HCT116 (cell line): ENCODE measurements around the gene RUNX1. TPM values are rescaled to one million over a fixed set of nuclear protein-coding genes. Genes with fewer than 3 reads are reported as not detected.

Experiments
- ATAC-seq: fragments of 200-7000 bp; cut with Tn5 transposase; 2 replicates; pipeline ENCODE4 v1.9.1; 2020; ENCODE audit warnings: mild to moderate bottlenecking, moderate library complexity
- BruUV-seq: library from RNA; stranded (reverse); fragments of 400-500 nt; replicated peaks from 2 replicates; lab custom pipeline; 2021; lab: Mats Ljungman, UMichigan
- CTCF ChIA-PET: fragments of 300-600 bp; sonication (Branson Sonifier 250); formaldehyde crosslinking; loops from one replicate; lab custom pipeline; 2021; ENCODE audit warnings: antibody characterized with exemption; lab: Charles Lee
- POLR2A ChIA-PET: fragments of 300-600, 350-600 bp; sonication (Branson Sonifier 250); formaldehyde crosslinking; loops from one replicate; lab custom pipeline; 2021; ENCODE audit warnings: antibody characterized with exemption; lab: Charles Lee
- RAD21 ChIA-PET, 2 experiments: fragments of 300-600 bp; sonication (Branson Sonifier 250); formaldehyde crosslinking; loops; one replicate each; lab custom pipeline; 2023; ENCODE audit warnings: low total read pairs in 2 of 2; ENCODE audit not compliant: uncharacterized antibody in 2 of 2, unreplicated experiment in 2 of 2, low non-redundant PET in 1 of 2; lab: Charles Lee
- DNase-seq: peaks from one replicate; pipeline ENCODE4 v3.0.0-alpha.2; 2010; ENCODE audit warnings: low read depth, low spot score
- H2AFZ ChIP-seq: fragments of 200-600 bp; shearing (Covaris generic), sonication (generic); 2 replicates; pipeline ENCODE4 v1.6.1; 2017; ENCODE audit warnings: low read depth, mixed run types, mixed read lengths, antibody characterized with exemption, low read length; ENCODE audit not compliant: poor library complexity, severe bottlenecking
- H3K27ac ChIP-seq: 2 replicates; pipeline ENCODE4 v1.5.1; 2012; ENCODE audit warnings: low read depth, low read length
- H3K27me3 ChIP-seq: fragments of 200-600 bp; sonication (generic); 2 replicates; pipeline ENCODE4 v1.6.1; 2016; ENCODE audit warnings: mixed run types, low read length, mixed read lengths; ENCODE audit not compliant: insufficient read depth
- H3K36me3 ChIP-seq, 2 experiments: fragments of 200-500 bp in 1 of 2; fragments of 200-600 bp in 1 of 2; sonication (Bioruptor generic) in 1 of 2; sonication (generic) in 1 of 2; 2 replicates each; pipeline versions ENCODE4 v1.5.1 to v1.6.1; 2014 to 2016; ENCODE audit warnings: low read length in 2 of 2, inconsistent platforms in 1 of 2, mixed read lengths in 1 of 2, mixed run types in 1 of 2; ENCODE audit not compliant: insufficient read depth in 2 of 2, control insufficient read depth in 1 of 2
- H3K4me1 ChIP-seq, 2 experiments: fragments of 200-600 bp in 1 of 2; sonication (generic) in 1 of 2; 2 replicates each; pipeline versions ENCODE4 v1.5.1 to v1.6.1; 2012 to 2017; ENCODE audit warnings: low read length in 2 of 2, inconsistent platforms in 1 of 2, mild to moderate bottlenecking in 1 of 2, mixed read lengths in 1 of 2, mixed run types in 1 of 2, moderate library complexity in 1 of 2; ENCODE audit not compliant: insufficient read depth in 2 of 2, control insufficient read depth in 1 of 2
- H3K4me2 ChIP-seq: fragments of 200-600 bp; sonication (generic); 2 replicates; pipeline ENCODE4 v1.6.1; 2017; ENCODE audit warnings: mixed run types, low read length, mixed read lengths
- H3K4me3 ChIP-seq, 2 experiments: fragments of 200-600 bp in 1 of 2; sonication (generic) in 1 of 2; replicated peaks in 1 of 2; 2 replicates each; pipeline ENCODE4 v1.5.1; 2011 to 2016; ENCODE audit warnings: low read length in 2 of 2, control low read depth in 1 of 2, low read depth in 1 of 2, mild to moderate bottlenecking in 1 of 2, mixed read lengths in 1 of 2, mixed run types in 1 of 2
- H3K79me2 ChIP-seq: fragments of 200-600 bp; sonication (generic); 2 replicates; pipeline ENCODE4 v1.6.1; 2017; ENCODE audit warnings: mild to moderate bottlenecking, mixed run types, low read length, moderate library complexity, mixed read lengths; ENCODE audit not compliant: insufficient read depth
- H3K9ac ChIP-seq: fragments of 200-600 bp; sonication (generic); 2 replicates; pipeline ENCODE4 v1.6.1; 2016; ENCODE audit warnings: low read length, mixed read lengths
- H3K9me2 ChIP-seq: fragments of 200-600 bp; sonication (generic), shearing (Covaris generic); 2 replicates; pipeline ENCODE4 v1.6.1; 2017; ENCODE audit warnings: mixed run types, mild to moderate bottlenecking, moderate library complexity; ENCODE audit not compliant: insufficient read depth
- H3K9me3 ChIP-seq, 2 experiments: fragments of 200-500 bp in 1 of 2; fragments of 200-600 bp in 1 of 2; sonication (Bioruptor generic) in 1 of 2; sonication (generic) in 1 of 2; 2 replicates each; pipeline ENCODE4 v1.6.1; 2014 to 2017; ENCODE audit warnings: low read length in 2 of 2, mixed read lengths in 2 of 2, inconsistent platforms in 1 of 2, low read depth in 1 of 2, mild to moderate bottlenecking in 1 of 2, mixed run types in 1 of 2, moderate library complexity in 1 of 2; ENCODE audit not compliant: control insufficient read depth in 1 of 2, insufficient read depth in 1 of 2
- H4K20me1 ChIP-seq: fragments of 200-600 bp; sonication (generic), shearing (Covaris generic); 2 replicates; pipeline ENCODE4 v1.6.1; 2017; ENCODE audit warnings: mixed run types, mild to moderate bottlenecking, moderate library complexity; ENCODE audit not compliant: insufficient read depth
- ATF3 ChIP-seq: IDR thresholded peaks from 2 replicates; pipeline ENCODE4 v1.6.1; 2012
- CBX3 ChIP-seq: IDR thresholded peaks from 2 replicates; pipeline ENCODE4 v1.6.1; 2012; ENCODE audit warnings: low read depth
- EGR1 ChIP-seq: IDR thresholded peaks from 2 replicates; pipeline ENCODE4 v1.6.1; 2012; ENCODE audit warnings: low read depth
- ELF1 ChIP-seq: IDR thresholded peaks from 2 replicates; pipeline ENCODE4 v1.6.1; 2012; ENCODE audit warnings: low read depth, borderline replicate concordance
- EZH2 ChIP-seq: fragments of 200-600 bp; sonication (generic); IDR thresholded peaks from 2 replicates; pipeline ENCODE4 v1.6.1; 2017; ENCODE audit warnings: antibody characterized with exemption, mixed run types
- EZH2phosphoT487 ChIP-seq: fragments of 200-600 bp; IDR thresholded peaks from 2 replicates; pipeline ENCODE4 v1.6.1; 2018; ENCODE audit warnings: antibody characterized with exemption, borderline replicate concordance
- FOSL1 ChIP-seq: IDR thresholded peaks from 2 replicates; pipeline ENCODE4 v1.6.1; 2012; ENCODE audit warnings: low read depth
- MAX ChIP-seq: IDR thresholded peaks from 2 replicates; pipeline ENCODE4 v1.6.1; 2012
- POLR2A ChIP-seq: IDR thresholded peaks from 2 replicates; pipeline ENCODE4 v1.7.0; 2011; ENCODE audit warnings: borderline replicate concordance; ENCODE audit not compliant: insufficient read depth, insufficient read length; ENCODE audit errors: extremely low read depth
- POLR2AphosphoS5 ChIP-seq: IDR thresholded peaks from 2 replicates; pipeline ENCODE4 v1.6.1; 2011; ENCODE audit warnings: mild to moderate bottlenecking, low read depth, low read length, moderate library complexity
- RAD21 ChIP-seq: IDR thresholded peaks from 2 replicates; pipeline ENCODE4 v1.6.1; 2012; ENCODE audit warnings: low read depth, mild to moderate bottlenecking
- SP1 ChIP-seq: IDR thresholded peaks from 2 replicates; pipeline ENCODE4 v1.6.1; 2012; ENCODE audit warnings: low read depth
- SRF ChIP-seq: IDR thresholded peaks from 2 replicates; pipeline ENCODE4 v1.6.1; 2012; ENCODE audit warnings: low read depth
- ZBTB33 ChIP-seq: IDR thresholded peaks from 2 replicates; pipeline ENCODE4 v1.6.1; 2011; ENCODE audit warnings: mild to moderate bottlenecking, low read length, moderate library complexity; ENCODE audit not compliant: insufficient replicate concordance; ENCODE audit errors: extremely low read depth
- ZFX ChIP-seq: fragments of 450-650 bp; IDR thresholded peaks from 2 replicates; pipeline ENCODE4 v1.6.1; 2017
- intact Hi-C: fragments of 100-400 bp; cut with micrococcal nuclease; formaldehyde crosslinking; loops from 2 replicates; pipeline ENCODE4 v1.10.0; 2022
- total RNA-seq: library from RNA; stranded (reverse); gene quantifications from one replicate; pipeline ENCODE4 v1.2.1, GENCODE V29; 2021; ENCODE audit not compliant: unreplicated experiment
- TF ChIP-seq, protein P1 (sequence below), 3 experiments: fragments of 200-600 bp in 1 of 3; sonication (generic) in 1 of 3; IDR thresholded peaks in 2 of 3; conservative IDR thresholded peaks in 1 of 3; 2 replicates each; pipeline ENCODE4 v1.5.1; 2012 to 2017; ENCODE audit warnings: low read depth in 2 of 3, low read length in 2 of 3, antibody characterized with exemption in 1 of 3, borderline replicate concordance in 1 of 3, control low read depth in 1 of 3, mild to moderate bottlenecking in 1 of 3, mixed read lengths in 1 of 3, mixed run types in 1 of 3, moderate library complexity in 1 of 3; ENCODE audit not compliant: insufficient read depth in 1 of 3

Gene RUNX1
- total RNA-seq, 1 experiment from 2014 or later = 33.5 TPM

GRCh38 chr21:34859976-34860653 is 189.0 kb downstream of the RUNX1 start:
- ChIA-PET CTCF (no interaction called here), RAD21 (no interaction called here)
- Histone ChIP-seq H3K9me2 (no peaks in the 10 kb centered on the region), H3K9ac (no peak overlapping the region), H2AFZ (no peak overlapping the region), H3K4me3 (no peak overlapping the region), H3K4me1 (peaks cover 15 to 22% of the 10 kb centered on the region in 2 experiments)
- intact Hi-C loops = no loop called here
- no peak for DNase-seq
- no TSS peak for BruUV-seq
- TF ChIP-seq ATF3 (no peak), MAX (no peak), POLR2A (no peak), EZH2phosphoT487 (no peak), CBX3 (no peak), EGR1 (no peak), SRF (no peak), ZBTB33 (no peak), ZFX (no peak), RAD21 (no peak), SP1 (no peak), POLR2AphosphoS5 (no peak), FOSL1 (no peak), EZH2 (no peak), ELF1 (no peak)
- TF ChIP-seq, protein P1, sequence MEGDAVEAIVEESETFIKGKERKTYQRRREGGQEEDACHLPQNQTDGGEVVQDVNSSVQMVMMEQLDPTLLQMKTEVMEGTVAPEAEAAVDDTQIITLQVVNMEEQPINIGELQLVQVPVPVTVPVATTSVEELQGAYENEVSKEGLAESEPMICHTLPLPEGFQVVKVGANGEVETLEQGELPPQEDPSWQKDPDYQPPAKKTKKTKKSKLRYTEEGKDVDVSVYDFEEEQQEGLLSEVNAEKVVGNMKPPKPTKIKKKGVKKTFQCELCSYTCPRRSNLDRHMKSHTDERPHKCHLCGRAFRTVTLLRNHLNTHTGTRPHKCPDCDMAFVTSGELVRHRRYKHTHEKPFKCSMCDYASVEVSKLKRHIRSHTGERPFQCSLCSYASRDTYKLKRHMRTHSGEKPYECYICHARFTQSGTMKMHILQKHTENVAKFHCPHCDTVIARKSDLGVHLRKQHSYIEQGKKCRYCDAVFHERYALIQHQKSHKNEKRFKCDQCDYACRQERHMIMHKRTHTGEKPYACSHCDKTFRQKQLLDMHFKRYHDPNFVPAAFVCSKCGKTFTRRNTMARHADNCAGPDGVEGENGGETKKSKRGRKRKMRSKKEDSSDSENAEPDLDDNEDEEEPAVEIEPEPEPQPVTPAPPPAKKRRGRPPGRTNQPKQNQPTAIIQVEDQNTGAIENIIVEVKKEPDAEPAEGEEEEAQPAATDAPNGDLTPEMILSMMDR (IDR thresholded peaks at IDR 0.05 in 2 of 3, conservative IDR thresholded peaks at IDR 0.05 in 1 of 3; ENCODE audit: borderline replicate concordance in 1 of 3, insufficient read depth in 1 of 3, low read depth in 2 of 3, low read length in 2 of 3) = no peak
- TF ChIP-seq, all 23 proteins: peak for 0
- POLR2A ChIA-PET = no interaction called here
- H3K36me3 ChIP-seq = peaks cover 34 to 50% of the 10 kb centered on the region in 2 experiments; a peak in 3 of 4 replicates
- no peaks in the 10 kb centered on the region; the same call in 1 of the 2 replicates for H4K20me1 ChIP-seq
- no peaks in the 10 kb centered on the region for H3K9me3 ChIP-seq
- H3K4me2 ChIP-seq = no peak overlapping the region
- peaks cover 31% of the 10 kb centered on the region for H3K79me2 ChIP-seq
- no peaks in the 10 kb centered on the region for H3K27me3 ChIP-seq
- ATAC-seq = no peak
- H3K27ac ChIP-seq = no peak overlapping the region
